B cell (primary cell): Measurements from ENCODE around the gene ARID3B. TPM values are rescaled to one million over a fixed set of nuclear protein-coding genes. Genes with fewer than 3 reads are reported as not detected.

Experiments
- ATAC-seq: fragments of 200-7000 bp; cut with Tn5 transposase; one replicate; pipeline ENCODE4 v1.10.0; 2021; ENCODE audit warnings: low read depth, mild to moderate bottlenecking, moderate number of reproducible peaks, moderate library complexity
- CTCF ChIA-PET: fragments of 350-600 bp; sonication (Branson Sonifier 250); formaldehyde crosslinking; loops from one replicate; lab custom pipeline; 2021; ENCODE audit warnings: antibody characterized with exemption, inconsistent platforms; lab: Charles Lee
- POLR2A ChIA-PET: fragments of 350-600 bp; sonication (Branson Sonifier 250); formaldehyde crosslinking; loops from one replicate; lab custom pipeline; 2021; ENCODE audit warnings: antibody characterized with exemption; lab: Charles Lee
- DNase-seq: peaks from one replicate; pipeline ENCODE4 v3.0.0; 2013
- H2AFZ ChIP-seq: 2 replicates; pipeline ENCODE4 v1.6.1; 2012; ENCODE audit warnings: mild to moderate bottlenecking, low read depth, low read length; ENCODE audit not compliant: insufficient read depth, poor library complexity, severe bottlenecking
- H3K27ac ChIP-seq, 2 donors: 1 replicate in 1 of 2; 2 replicates in 1 of 2; pipeline ENCODE4 v1.5.1; 2012 to 2013; ENCODE audit warnings: low read length in 2 of 2, mild to moderate bottlenecking in 2 of 2, moderate library complexity in 1 of 2
- H3K27me3 ChIP-seq, 4 experiments: fragments of 200-600 bp in 1 of 4; sonication (generic) in 1 of 4; replicated peaks in 1 of 4; 1 replicate in 2 of 4; 2 replicates in 2 of 4; pipeline versions ENCODE4 v1.6.1 to v1.7.0; 2013 to 2016; ENCODE audit warnings: low read length in 3 of 4, mild to moderate bottlenecking in 2 of 4, mixed read lengths in 1 of 4, moderate library complexity in 1 of 4; ENCODE audit not compliant: insufficient read depth in 4 of 4, control insufficient read depth in 3 of 4; ENCODE audit errors: control extremely low read depth in 1 of 4
- H3K36me3 ChIP-seq, 2 experiments: replicated peaks in 1 of 2; 1 replicate in 1 of 2; 2 replicates in 1 of 2; pipeline versions ENCODE4 v1.6.1 to v1.7.1; 2013; ENCODE audit warnings: low read length in 1 of 2; ENCODE audit not compliant: insufficient read depth in 2 of 2, control insufficient read depth in 1 of 2; ENCODE audit errors: control extremely low read depth in 1 of 2, extremely low read depth in 1 of 2
- H3K4me1 ChIP-seq, 2 donors: fragments of 200-600 bp in 1 of 2; sonication (generic) in 1 of 2; 1 replicate in 1 of 2; 2 replicates in 1 of 2; pipeline versions ENCODE4 v1.5.1 to v1.6.1; 2013 to 2017; ENCODE audit warnings: low read length in 2 of 2; ENCODE audit not compliant: control insufficient read depth in 2 of 2, insufficient read depth in 2 of 2
- H3K4me2 ChIP-seq: replicated peaks from 2 replicates; pipeline ENCODE3; 2012; ENCODE audit warnings: mild to moderate bottlenecking, low read depth, low read length; ENCODE audit not compliant: poor library complexity, severe bottlenecking
- H3K4me3 ChIP-seq, 5 experiments: fragments of 200-600 bp in 1 of 5; sonication (generic) in 1 of 5; 1 replicate in 3 of 5; 2 replicates in 2 of 5; pipeline versions ENCODE4 v1.5.1 to v1.7.0; 2011 to 2016; ENCODE audit warnings: low read length in 4 of 5, mild to moderate bottlenecking in 4 of 5, low read depth in 2 of 5, control low read depth in 1 of 5, moderate library complexity in 1 of 5; ENCODE audit not compliant: insufficient read depth in 1 of 5; ENCODE audit errors: control extremely low read depth in 1 of 5, extremely low read depth in 1 of 5
- H3K79me2 ChIP-seq: fragments of 200-600 bp; sonication (generic); one replicate; pipeline ENCODE4 v1.6.0; 2016; ENCODE audit warnings: low read length; ENCODE audit not compliant: control insufficient read depth, insufficient read depth
- H3K9ac ChIP-seq: fragments of 200-600 bp; sonication (generic); 2 replicates; pipeline ENCODE4 v1.6.1; 2017; ENCODE audit warnings: mild to moderate bottlenecking, low read length, moderate library complexity
- H3K9me3 ChIP-seq, 3 donors: one replicate each; pipeline versions ENCODE4 v1.6.1 to v1.7.1; 2013; ENCODE audit warnings: low read length in 2 of 3; ENCODE audit not compliant: control insufficient read depth in 2 of 3, insufficient read depth in 1 of 3; ENCODE audit errors: control extremely low read depth in 1 of 3
- H4K20me1 ChIP-seq: 2 replicates; pipeline ENCODE4 v1.6.0; 2012; ENCODE audit warnings: mild to moderate bottlenecking, low read length; ENCODE audit not compliant: insufficient read depth, control insufficient read depth, poor library complexity, severe bottlenecking
- H3K27ac Mint-ChIP-seq: one replicate; pipeline ENCODE4 v1.8.0; 2021; ENCODE audit warnings: mixed read lengths
- H3K27me3 Mint-ChIP-seq: one replicate; pipeline ENCODE4 v1.8.0; 2021; ENCODE audit warnings: mixed read lengths
- H3K4me1 Mint-ChIP-seq: one replicate; pipeline ENCODE4 v1.8.0; 2021; ENCODE audit warnings: mixed read lengths
- H3K4me3 Mint-ChIP-seq: one replicate; pipeline ENCODE4 v1.8.0; 2021; ENCODE audit warnings: mixed read lengths
- H3K9me3 Mint-ChIP-seq: one replicate; pipeline ENCODE4 v1.8.0; 2022; ENCODE audit warnings: mixed read lengths; ENCODE audit not compliant: insufficient read depth
- EZH2 ChIP-seq: IDR thresholded peaks from 2 replicates; pipeline ENCODE4 v1.6.1; 2012; ENCODE audit warnings: borderline replicate concordance, low read depth, mild to moderate bottlenecking, moderate library complexity, low read length; ENCODE audit not compliant: insufficient read depth, poor library complexity, severe bottlenecking
- WGBS: methylation state at CpG from one replicate; pipeline ENCODE4 v1.1.5; 2013; ENCODE audit warnings: missing lambda C conversion rate; ENCODE audit not compliant: insufficient coverage; 5-methylcytosine and 5-hydroxymethylcytosine counted together
- intact Hi-C: fragments of 100-400 bp; cut with micrococcal nuclease; formaldehyde crosslinking; loops from one replicate; pipeline ENCODE4 v1.10.0; 2022
- polyA plus RNA-seq: library from polyadenylated mRNA; depleted of rRNA; stranded (reverse); fragments of >200 nt; gene quantifications from 2 replicates; pipeline ENCODE4 v1.2.3, GENCODE V29; 2012
- total RNA-seq, 2 donors: library from RNA; stranded (reverse); fragments of 120-200 nt in 1 of 2; gene quantifications; 1 replicate in 1 of 2; 2 replicates in 1 of 2; pipeline versions ENCODE4 v1.2.3 to v1.2.4, GENCODE V29; 2013 to 2022
- TF ChIP-seq, protein P1 (sequence below): fragments of 200-600 bp; IDR thresholded peaks from one replicate; pipeline ENCODE4 v1.8.0; 2022; ENCODE audit warnings: antibody characterized with exemption, mild to moderate bottlenecking

ARID3B gene
- total and polyA plus RNA-seq, 2 donors (not counting 1 experiment from before 2014, with no cell fraction given), result 23.0 to 31.0 TPM

DNA sequence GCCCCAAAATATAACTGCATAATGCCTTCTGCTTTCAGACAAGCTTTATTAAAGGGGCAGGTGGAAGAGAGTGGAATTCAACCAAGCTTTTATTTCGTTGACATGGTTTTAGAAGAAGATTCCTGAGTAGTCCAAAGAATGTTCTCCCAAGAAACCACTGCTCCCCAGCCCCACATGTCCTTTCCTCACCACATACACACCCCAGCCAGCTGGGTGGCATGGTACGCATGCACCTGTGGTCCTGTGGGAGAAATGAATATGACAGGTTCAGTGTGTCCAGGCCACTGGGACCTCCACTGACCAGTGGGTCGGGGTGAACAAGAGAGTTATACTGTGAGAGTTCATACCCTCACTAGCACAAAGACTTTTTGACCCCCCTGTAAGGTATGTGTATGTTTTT is 30.2 kb downstream of the ARID3B start:
- Mint-ChIP-seq H3K27me3 (no peaks in the 10 kb centered on the region), H3K4me1 (peaks cover 5% of the 10 kb centered on the region), H3K27ac (no peak overlapping the region), H3K9me3 (no peaks in the 10 kb centered on the region), H3K4me3 (no peak overlapping the region)
- ATAC-seq (no peak), DNase-seq (no peak)
- Histone ChIP-seq H3K27ac (no peak overlapping the region), H3K4me3 (no peak overlapping the region), H3K36me3 (peaks cover 25 to 64% of the 10 kb centered on the region in 2 experiments), H3K79me2 (peaks cover 21% of the 10 kb centered on the region), H2AFZ (no peak overlapping the region), H3K27me3 (no peaks in the 10 kb centered on the region), H3K9ac (no peak overlapping the region), H4K20me1 (peaks cover 24% of the 10 kb centered on the region), H3K9me3 (no peaks in the 10 kb centered on the region), H3K4me1 (no peaks in the 10 kb centered on the region), H3K4me2 (no peak overlapping the region)
- CTCF ChIA-PET, result no interaction called here
- TF ChIP-seq EZH2, result no peak
- TF ChIP-seq, protein P1, sequence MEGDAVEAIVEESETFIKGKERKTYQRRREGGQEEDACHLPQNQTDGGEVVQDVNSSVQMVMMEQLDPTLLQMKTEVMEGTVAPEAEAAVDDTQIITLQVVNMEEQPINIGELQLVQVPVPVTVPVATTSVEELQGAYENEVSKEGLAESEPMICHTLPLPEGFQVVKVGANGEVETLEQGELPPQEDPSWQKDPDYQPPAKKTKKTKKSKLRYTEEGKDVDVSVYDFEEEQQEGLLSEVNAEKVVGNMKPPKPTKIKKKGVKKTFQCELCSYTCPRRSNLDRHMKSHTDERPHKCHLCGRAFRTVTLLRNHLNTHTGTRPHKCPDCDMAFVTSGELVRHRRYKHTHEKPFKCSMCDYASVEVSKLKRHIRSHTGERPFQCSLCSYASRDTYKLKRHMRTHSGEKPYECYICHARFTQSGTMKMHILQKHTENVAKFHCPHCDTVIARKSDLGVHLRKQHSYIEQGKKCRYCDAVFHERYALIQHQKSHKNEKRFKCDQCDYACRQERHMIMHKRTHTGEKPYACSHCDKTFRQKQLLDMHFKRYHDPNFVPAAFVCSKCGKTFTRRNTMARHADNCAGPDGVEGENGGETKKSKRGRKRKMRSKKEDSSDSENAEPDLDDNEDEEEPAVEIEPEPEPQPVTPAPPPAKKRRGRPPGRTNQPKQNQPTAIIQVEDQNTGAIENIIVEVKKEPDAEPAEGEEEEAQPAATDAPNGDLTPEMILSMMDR, result no peak
- no CpG with 5 or more reads among the region's 3 CpGs for WGBS
- POLR2A ChIA-PET, result no interaction called here
- intact Hi-C loops, result no loop called here

DNA sequence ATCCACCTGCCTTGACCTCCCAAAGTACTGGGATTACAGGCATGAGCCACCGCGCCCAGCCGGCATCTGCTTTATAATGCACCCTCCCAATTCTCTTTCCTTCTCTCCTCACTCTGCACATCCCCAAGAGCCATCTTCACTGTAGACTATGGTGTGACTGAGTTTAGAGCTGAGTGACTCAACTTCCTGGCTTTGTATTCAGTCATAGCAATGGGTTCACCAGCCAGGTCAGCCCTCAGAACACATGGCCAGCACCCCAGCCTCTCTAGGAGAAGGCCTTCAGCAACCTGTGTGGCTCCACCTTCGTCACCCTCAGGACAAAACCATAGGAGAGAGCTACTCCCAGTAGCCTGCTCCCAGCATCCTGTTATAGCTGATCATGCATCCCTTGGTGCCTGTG is 33.0 kb downstream of the ARID3B start:
- ChIA-PET CTCF (no interaction called here), POLR2A (no interaction called here)
- Histone ChIP-seq H3K79me2 (peaks cover 9% of the 10 kb centered on the region), H3K4me2 (no peak overlapping the region), H3K4me1 (no peaks in the 10 kb centered on the region), H3K27me3 (no peaks in the 10 kb centered on the region), H3K27ac (no peak overlapping the region), H3K4me3 (no peak overlapping the region), H3K9me3 (no peaks in the 10 kb centered on the region), H4K20me1 (peaks cover under 1% of the 10 kb centered on the region), H2AFZ (no peak overlapping the region), H3K9ac (no peak overlapping the region), H3K36me3 (peaks cover 29 to 65% of the 10 kb centered on the region in 2 experiments)
- H3K4me1 Mint-ChIP-seq, result no peaks in the 10 kb centered on the region
- no peak overlapping the region for H3K27ac Mint-ChIP-seq
- no peaks in the 10 kb centered on the region for H3K9me3 Mint-ChIP-seq
- no peaks in the 10 kb centered on the region for H3K27me3 Mint-ChIP-seq
- TF ChIP-seq, protein P1, result no peak
- no peak for TF ChIP-seq EZH2
- 100% methylated on average over 1 of the region's 4 CpGs for WGBS
- ATAC-seq (no peak), DNase-seq (no peak)
- H3K4me3 Mint-ChIP-seq, result no peak overlapping the region
- intact Hi-C loops, result no loop called here
